HCT116 (cell line): ENCODE data around the gene FANCD2. TPM values are rescaled to one million over a fixed set of nuclear protein-coding genes. Genes with fewer than 3 reads are reported as not detected.

Source experiments
- ATAC-seq: fragments of 200-7000 bp; cut with Tn5 transposase; 2 replicates; pipeline ENCODE4 v1.9.1; 2020; ENCODE audit warnings: mild to moderate bottlenecking, moderate library complexity
- BruUV-seq: library from RNA; stranded (reverse); fragments of 400-500 nt; replicated peaks from 2 replicates; lab custom pipeline; 2021; lab: Mats Ljungman, UMichigan
- CTCF ChIA-PET: fragments of 300-600 bp; sonication (Branson Sonifier 250); formaldehyde crosslinking; loops from one replicate; lab custom pipeline; 2021; ENCODE audit warnings: antibody characterized with exemption; lab: Charles Lee
- POLR2A ChIA-PET: fragments of 300-600, 350-600 bp; sonication (Branson Sonifier 250); formaldehyde crosslinking; loops from one replicate; lab custom pipeline; 2021; ENCODE audit warnings: antibody characterized with exemption; lab: Charles Lee
- RAD21 ChIA-PET, 2 experiments: fragments of 300-600 bp; sonication (Branson Sonifier 250); formaldehyde crosslinking; loops; one replicate each; lab custom pipeline; 2023; ENCODE audit warnings: low total read pairs in 2 of 2; ENCODE audit not compliant: uncharacterized antibody in 2 of 2, unreplicated experiment in 2 of 2, low non-redundant PET in 1 of 2; lab: Charles Lee
- DNase-seq: peaks from one replicate; pipeline ENCODE4 v3.0.0-alpha.2; 2010; ENCODE audit warnings: low read depth, low spot score
- H2AFZ ChIP-seq: fragments of 200-600 bp; shearing (Covaris generic), sonication (generic); 2 replicates; pipeline ENCODE4 v1.6.1; 2017; ENCODE audit warnings: low read depth, mixed run types, mixed read lengths, antibody characterized with exemption, low read length; ENCODE audit not compliant: poor library complexity, severe bottlenecking
- H3K27ac ChIP-seq: 2 replicates; pipeline ENCODE4 v1.5.1; 2012; ENCODE audit warnings: low read depth, low read length
- H3K27me3 ChIP-seq: fragments of 200-600 bp; sonication (generic); 2 replicates; pipeline ENCODE4 v1.6.1; 2016; ENCODE audit warnings: mixed run types, low read length, mixed read lengths; ENCODE audit not compliant: insufficient read depth
- H3K36me3 ChIP-seq, 2 experiments: fragments of 200-500 bp in 1 of 2; fragments of 200-600 bp in 1 of 2; sonication (Bioruptor generic) in 1 of 2; sonication (generic) in 1 of 2; 2 replicates each; pipeline versions ENCODE4 v1.5.1 to v1.6.1; 2014 to 2016; ENCODE audit warnings: low read length in 2 of 2, inconsistent platforms in 1 of 2, mixed read lengths in 1 of 2, mixed run types in 1 of 2; ENCODE audit not compliant: insufficient read depth in 2 of 2, control insufficient read depth in 1 of 2
- H3K4me1 ChIP-seq, 2 experiments: fragments of 200-600 bp in 1 of 2; sonication (generic) in 1 of 2; 2 replicates each; pipeline versions ENCODE4 v1.5.1 to v1.6.1; 2012 to 2017; ENCODE audit warnings: low read length in 2 of 2, inconsistent platforms in 1 of 2, mild to moderate bottlenecking in 1 of 2, mixed read lengths in 1 of 2, mixed run types in 1 of 2, moderate library complexity in 1 of 2; ENCODE audit not compliant: insufficient read depth in 2 of 2, control insufficient read depth in 1 of 2
- H3K4me2 ChIP-seq: fragments of 200-600 bp; sonication (generic); 2 replicates; pipeline ENCODE4 v1.6.1; 2017; ENCODE audit warnings: mixed run types, low read length, mixed read lengths
- H3K4me3 ChIP-seq, 2 experiments: fragments of 200-600 bp in 1 of 2; sonication (generic) in 1 of 2; replicated peaks in 1 of 2; 2 replicates each; pipeline ENCODE4 v1.5.1; 2011 to 2016; ENCODE audit warnings: low read length in 2 of 2, control low read depth in 1 of 2, low read depth in 1 of 2, mild to moderate bottlenecking in 1 of 2, mixed read lengths in 1 of 2, mixed run types in 1 of 2
- H3K79me2 ChIP-seq: fragments of 200-600 bp; sonication (generic); 2 replicates; pipeline ENCODE4 v1.6.1; 2017; ENCODE audit warnings: mild to moderate bottlenecking, mixed run types, low read length, moderate library complexity, mixed read lengths; ENCODE audit not compliant: insufficient read depth
- H3K9ac ChIP-seq: fragments of 200-600 bp; sonication (generic); 2 replicates; pipeline ENCODE4 v1.6.1; 2016; ENCODE audit warnings: low read length, mixed read lengths
- H3K9me2 ChIP-seq: fragments of 200-600 bp; sonication (generic), shearing (Covaris generic); 2 replicates; pipeline ENCODE4 v1.6.1; 2017; ENCODE audit warnings: mixed run types, mild to moderate bottlenecking, moderate library complexity; ENCODE audit not compliant: insufficient read depth
- H3K9me3 ChIP-seq, 2 experiments: fragments of 200-500 bp in 1 of 2; fragments of 200-600 bp in 1 of 2; sonication (Bioruptor generic) in 1 of 2; sonication (generic) in 1 of 2; 2 replicates each; pipeline ENCODE4 v1.6.1; 2014 to 2017; ENCODE audit warnings: low read length in 2 of 2, mixed read lengths in 2 of 2, inconsistent platforms in 1 of 2, low read depth in 1 of 2, mild to moderate bottlenecking in 1 of 2, mixed run types in 1 of 2, moderate library complexity in 1 of 2; ENCODE audit not compliant: control insufficient read depth in 1 of 2, insufficient read depth in 1 of 2
- H4K20me1 ChIP-seq: fragments of 200-600 bp; sonication (generic), shearing (Covaris generic); 2 replicates; pipeline ENCODE4 v1.6.1; 2017; ENCODE audit warnings: mixed run types, mild to moderate bottlenecking, moderate library complexity; ENCODE audit not compliant: insufficient read depth
- CEBPB ChIP-seq: IDR thresholded peaks from 2 replicates; pipeline ENCODE4 v1.6.1; 2012; ENCODE audit warnings: low read depth
- CTCF ChIP-seq, 3 experiments: fragments of 200-600 bp in 1 of 3; sonication (generic) in 1 of 3; IDR thresholded peaks in 2 of 3; conservative IDR thresholded peaks in 1 of 3; 2 replicates each; pipeline ENCODE4 v1.5.1; 2012 to 2017; ENCODE audit warnings: low read depth in 2 of 3, low read length in 2 of 3, antibody characterized with exemption in 1 of 3, borderline replicate concordance in 1 of 3, control low read depth in 1 of 3, mild to moderate bottlenecking in 1 of 3, mixed read lengths in 1 of 3, mixed run types in 1 of 3, moderate library complexity in 1 of 3; ENCODE audit not compliant: insufficient read depth in 1 of 3
- EGR1 ChIP-seq: IDR thresholded peaks from 2 replicates; pipeline ENCODE4 v1.6.1; 2012; ENCODE audit warnings: low read depth
- FOSL1 ChIP-seq: IDR thresholded peaks from 2 replicates; pipeline ENCODE4 v1.6.1; 2012; ENCODE audit warnings: low read depth
- JUND ChIP-seq: IDR thresholded peaks from 2 replicates; pipeline ENCODE4 v1.6.1; 2012
- MAX ChIP-seq: IDR thresholded peaks from 2 replicates; pipeline ENCODE4 v1.6.1; 2012
- RAD21 ChIP-seq: IDR thresholded peaks from 2 replicates; pipeline ENCODE4 v1.6.1; 2012; ENCODE audit warnings: low read depth, mild to moderate bottlenecking
- REST ChIP-seq: IDR thresholded peaks from 2 replicates; pipeline ENCODE4 v1.6.1; 2012; ENCODE audit warnings: low read depth
- SIN3A ChIP-seq: IDR thresholded peaks from 2 replicates; pipeline ENCODE4 v1.6.1; 2012; ENCODE audit warnings: low read depth
- SRF ChIP-seq: IDR thresholded peaks from 2 replicates; pipeline ENCODE4 v1.6.1; 2012; ENCODE audit warnings: low read depth
- ZBTB33 ChIP-seq: IDR thresholded peaks from 2 replicates; pipeline ENCODE4 v1.6.1; 2011; ENCODE audit warnings: mild to moderate bottlenecking, low read length, moderate library complexity; ENCODE audit not compliant: insufficient replicate concordance; ENCODE audit errors: extremely low read depth
- ZFX ChIP-seq: fragments of 450-650 bp; IDR thresholded peaks from 2 replicates; pipeline ENCODE4 v1.6.1; 2017
- ZNF274 ChIP-seq: fragments of 200-500 bp; sonication (Bioruptor generic); IDR thresholded peaks from 2 replicates; pipeline ENCODE4 v1.6.1; 2014; ENCODE audit warnings: mild to moderate bottlenecking, low read depth, low read length, inconsistent platforms
- intact Hi-C: fragments of 100-400 bp; cut with micrococcal nuclease; formaldehyde crosslinking; loops from 2 replicates; pipeline ENCODE4 v1.10.0; 2022
- total RNA-seq: library from RNA; stranded (reverse); gene quantifications from one replicate; pipeline ENCODE4 v1.2.1, GENCODE V29; 2021; ENCODE audit not compliant: unreplicated experiment
- TF ChIP-seq, protein P1 (sequence below): IDR thresholded peaks from 2 replicates; pipeline ENCODE4 v1.6.1; 2012

Gene FANCD2
- total RNA-seq, 1 experiment from 2014 or later, result 50.0 TPM

GRCh38 chr3:10019326-10019725 is 6.9 kb upstream of the FANCD2 start:
- ATAC-seq (no peak), DNase-seq (no peak)
- Histone ChIP-seq H4K20me1 (no peaks in the 10 kb centered on the region), H3K9me3 (no peaks in the 10 kb centered on the region), H3K4me3 (no peak overlapping the region), H3K79me2 (peaks cover 2% of the 10 kb centered on the region; the same call in 1 of the 2 replicates), H3K36me3 (no peaks in the 10 kb centered on the region), H3K9me2 (no peaks in the 10 kb centered on the region), H3K4me1 (peaks cover 0 to 22% of the 10 kb centered on the region in 2 experiments; a peak in 2 of 4 replicates), H3K4me2 (no peak overlapping the region), H3K27ac (no peak overlapping the region), H3K27me3 (no peaks in the 10 kb centered on the region), H2AFZ (no peak overlapping the region), H3K9ac (no peak overlapping the region)
- ChIA-PET POLR2A (no interaction called here), CTCF (no interaction called here), RAD21 (no interaction called here)
- no peak for TF ChIP-seq SRF
- TF ChIP-seq, protein P1, sequence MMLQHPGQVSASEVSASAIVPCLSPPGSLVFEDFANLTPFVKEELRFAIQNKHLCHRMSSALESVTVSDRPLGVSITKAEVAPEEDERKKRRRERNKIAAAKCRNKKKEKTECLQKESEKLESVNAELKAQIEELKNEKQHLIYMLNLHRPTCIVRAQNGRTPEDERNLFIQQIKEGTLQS, result no peak
- TF ChIP-seq MAX, result no peak
- TF ChIP-seq CTCF (IDR thresholded peaks at IDR 0.05 in 2 of 3, conservative IDR thresholded peaks at IDR 0.05 in 1 of 3; ENCODE audit: borderline replicate concordance in 1 of 3, insufficient read depth in 1 of 3, low read depth in 2 of 3, low read length in 2 of 3), result no peak
- no peak for TF ChIP-seq RAD21
- no peak for TF ChIP-seq ZNF274
- TF ChIP-seq FOSL1, result no peak
- no peak for TF ChIP-seq CEBPB
- TF ChIP-seq JUND, result no peak
- no peak for TF ChIP-seq EGR1
- TF ChIP-seq ZBTB33, result no peak
- no peak for TF ChIP-seq REST
- no peak for TF ChIP-seq ZFX
- TF ChIP-seq SIN3A, result no peak
- no TSS peak for BruUV-seq
- intact Hi-C loops, result no loop called here
